GM21390 (cell line): ENCODE results near the gene DVL1.
"Not testable (repeated sequence)": the region's sequence is repeated elsewhere in the genome, so short reads cannot be mapped to it uniquely, and the experiment has no call there.

Source experiments
- ATAC-seq: cut with Tn5 transposase; IDR thresholded peaks from one replicate; pipeline ENCODE4 v1.9.1; 2021; ENCODE audit not compliant: unreplicated experiment

DVL1 gene

DNA sequence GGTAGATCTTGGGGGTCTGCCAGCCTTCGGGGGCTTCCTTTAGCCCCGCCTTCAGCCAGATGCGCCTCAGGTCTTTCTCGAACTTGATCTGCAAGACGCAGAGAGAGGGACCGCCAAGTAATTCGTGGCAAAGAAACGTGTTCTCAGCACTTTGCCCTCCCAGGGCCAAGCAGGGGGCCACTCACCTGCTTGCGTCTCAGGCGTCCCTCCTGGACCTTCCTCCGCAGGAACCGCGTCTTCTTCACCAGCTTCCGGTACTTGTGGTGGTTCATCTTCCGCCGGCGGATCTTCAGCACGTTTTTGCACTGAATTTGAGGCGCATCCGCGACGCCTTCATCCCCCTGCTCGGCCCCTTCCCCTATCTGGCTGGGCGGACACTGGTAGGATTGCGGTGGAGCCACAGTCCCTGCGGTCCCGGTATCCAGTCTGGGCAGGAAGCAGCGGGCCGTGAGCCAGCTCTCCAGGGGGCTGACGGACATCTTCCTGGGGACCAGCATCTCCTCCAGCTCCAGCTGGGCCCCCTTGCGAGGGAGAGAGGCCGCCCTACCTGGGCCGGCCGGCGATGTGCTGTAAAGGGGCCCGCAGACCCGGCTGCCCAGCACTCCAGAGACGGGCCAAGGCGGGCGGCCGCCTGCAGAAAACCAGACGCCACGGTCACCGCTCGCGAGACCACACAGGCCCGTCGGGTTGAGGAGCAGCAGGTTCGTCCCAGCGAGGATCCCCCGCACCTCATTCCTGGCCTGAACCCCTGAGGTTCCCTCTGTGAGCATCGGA lies 24.8 kb upstream of the DVL1 start:
- no peak for ATAC-seq

DNA sequence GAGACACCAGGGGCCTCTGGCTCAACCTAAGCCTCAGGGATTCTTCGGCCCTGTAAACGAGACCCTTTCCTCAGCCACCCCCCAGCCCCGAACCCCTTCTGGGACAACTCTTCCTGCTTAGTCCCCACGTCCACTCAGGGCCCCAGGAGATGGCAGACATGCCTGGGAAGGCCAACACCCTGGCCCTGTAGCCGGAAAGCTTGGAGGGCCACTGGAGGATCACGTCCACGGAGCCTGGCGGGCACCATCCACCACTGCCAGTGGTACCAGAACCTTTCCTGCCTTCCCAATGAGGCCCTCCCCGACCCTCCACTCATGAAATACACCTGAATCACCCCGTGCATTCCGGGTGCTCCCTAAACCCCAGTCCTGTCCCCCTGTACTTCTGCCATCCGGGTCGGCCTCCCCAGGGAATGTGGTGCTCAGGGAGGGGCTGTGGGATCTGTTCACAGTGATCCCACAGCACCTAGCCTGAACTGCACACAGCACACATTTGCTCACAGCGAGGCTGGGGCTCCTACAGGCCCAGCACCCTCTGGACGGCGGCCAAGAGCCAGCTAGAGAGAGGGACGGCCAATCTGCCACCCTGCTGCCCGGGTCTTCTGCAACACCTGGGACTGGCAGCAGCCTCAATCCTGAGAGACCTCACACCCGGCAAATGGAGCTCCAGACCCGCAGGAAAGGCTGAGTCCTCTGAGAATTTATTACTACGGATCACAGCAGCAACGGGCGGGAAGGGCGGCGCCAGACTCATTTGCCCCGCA lies 24.0 kb upstream of the DVL1 start:
- no peak for ATAC-seq

GRCh38 chr1:1371746-1372711 lies 22.8 kb upstream of the DVL1 start:
- no peak for ATAC-seq

DNA sequence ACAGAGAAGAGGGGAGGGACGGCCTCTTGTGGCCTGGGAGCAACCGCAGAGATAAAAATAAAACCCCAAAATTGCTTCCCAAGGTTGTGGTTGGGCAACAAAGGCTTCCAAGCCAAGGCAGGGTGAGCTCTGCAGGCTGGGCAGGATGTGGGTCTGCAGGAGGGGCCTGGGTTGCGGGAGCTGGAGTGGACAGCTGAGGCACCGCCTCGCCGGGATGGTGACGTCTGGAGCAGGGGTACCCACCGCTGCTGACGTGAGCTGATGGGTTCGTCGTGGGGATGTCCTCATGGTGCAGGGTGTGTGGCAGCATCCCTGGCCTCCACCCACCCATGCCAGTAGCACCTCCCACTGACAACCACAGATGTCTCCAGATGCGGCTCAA lies 22.1 kb upstream of the DVL1 start:
- no peak for ATAC-seq

GRCh38 chr1:1370771-1371300 lies 21.6 kb upstream of the DVL1 start:
- ATAC-seq = no peak

DNA sequence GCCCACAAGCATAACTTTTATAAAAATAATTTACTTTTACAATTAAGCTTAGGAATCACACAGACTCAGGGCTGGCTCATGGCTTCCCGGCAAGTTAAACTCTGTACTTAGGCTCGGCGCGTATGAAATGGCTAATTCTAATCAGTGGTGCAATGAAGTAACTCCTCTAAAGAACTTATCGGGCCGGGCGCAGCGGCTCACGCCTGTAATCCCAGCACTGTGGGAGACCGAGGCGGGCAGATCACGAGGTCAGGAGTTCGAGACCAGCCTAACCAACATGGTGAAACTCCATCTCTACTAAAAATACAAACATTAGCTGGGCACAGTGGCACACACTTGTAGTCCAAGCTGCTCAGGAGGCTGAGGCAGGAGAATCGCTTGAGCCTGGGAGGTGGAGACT lies 20.9 kb upstream of the DVL1 start:
- ATAC-seq = not testable (repeated sequence)

GRCh38 chr1:1367315-1367714 lies 18.1 kb upstream of the DVL1 start:
- no peak for ATAC-seq

DNA sequence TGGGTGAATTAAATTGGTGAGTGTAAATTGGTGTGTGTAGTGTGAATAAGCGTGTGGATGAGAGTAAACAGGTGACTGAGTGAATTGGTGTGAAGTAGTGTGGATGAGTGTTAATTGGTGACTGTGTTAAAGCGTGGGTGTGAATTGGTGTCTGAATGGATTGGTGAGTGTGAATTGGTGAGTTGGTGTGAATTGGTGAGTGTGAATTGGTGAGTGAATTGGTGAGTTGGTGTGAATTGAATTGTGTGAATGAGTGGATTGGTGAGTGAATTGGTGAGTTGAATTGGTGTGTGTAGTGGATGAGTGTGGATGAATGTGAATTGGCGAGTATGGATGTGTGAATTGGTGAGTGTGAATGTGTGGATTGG lies 17.5 kb upstream of the DVL1 start:
- ATAC-seq = no peak

GRCh38 chr1:1365875-1366698 lies 16.9 kb upstream of the DVL1 start:
- ATAC-seq = no peak

DNA sequence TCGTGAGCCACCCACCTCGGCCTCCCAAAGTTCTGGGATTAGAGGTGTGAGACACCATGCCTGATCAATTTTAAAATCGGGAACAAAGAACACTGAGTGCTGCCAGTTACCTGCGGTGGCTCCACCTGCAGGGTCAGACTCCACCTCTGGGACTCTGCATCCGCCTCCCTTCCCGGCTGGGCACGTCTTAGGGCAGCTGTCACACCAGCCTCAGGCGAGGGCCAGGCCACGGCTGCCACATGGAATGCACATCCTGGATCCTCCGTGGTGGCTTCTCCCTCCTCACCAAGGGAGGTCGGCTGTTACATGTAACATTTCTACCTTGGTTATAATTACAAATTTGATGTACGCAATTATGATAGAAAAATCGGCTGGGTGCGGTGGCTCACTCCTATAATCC lies 15.0 kb upstream of the DVL1 start:
- ATAC-seq = no peak

GRCh38 chr1:1361982-1362423 lies 12.8 kb upstream of the DVL1 start:
- ATAC-seq = no peak

- ATAC-seq = no peak
Observed at GRCh38 chr1:1361233-1361981, 12.2 kb upstream of the DVL1 start.

GRCh38 chr1:1360506-1361169 lies 11.4 kb upstream of the DVL1 start:
- ATAC-seq = no peak

- no peak for ATAC-seq
Observed at GRCh38 chr1:1359664-1360468, 10.6 kb upstream of the DVL1 start.

GRCh38 chr1:1359308-1359663 lies 10.1 kb upstream of the DVL1 start:
- no peak for ATAC-seq

DNA sequence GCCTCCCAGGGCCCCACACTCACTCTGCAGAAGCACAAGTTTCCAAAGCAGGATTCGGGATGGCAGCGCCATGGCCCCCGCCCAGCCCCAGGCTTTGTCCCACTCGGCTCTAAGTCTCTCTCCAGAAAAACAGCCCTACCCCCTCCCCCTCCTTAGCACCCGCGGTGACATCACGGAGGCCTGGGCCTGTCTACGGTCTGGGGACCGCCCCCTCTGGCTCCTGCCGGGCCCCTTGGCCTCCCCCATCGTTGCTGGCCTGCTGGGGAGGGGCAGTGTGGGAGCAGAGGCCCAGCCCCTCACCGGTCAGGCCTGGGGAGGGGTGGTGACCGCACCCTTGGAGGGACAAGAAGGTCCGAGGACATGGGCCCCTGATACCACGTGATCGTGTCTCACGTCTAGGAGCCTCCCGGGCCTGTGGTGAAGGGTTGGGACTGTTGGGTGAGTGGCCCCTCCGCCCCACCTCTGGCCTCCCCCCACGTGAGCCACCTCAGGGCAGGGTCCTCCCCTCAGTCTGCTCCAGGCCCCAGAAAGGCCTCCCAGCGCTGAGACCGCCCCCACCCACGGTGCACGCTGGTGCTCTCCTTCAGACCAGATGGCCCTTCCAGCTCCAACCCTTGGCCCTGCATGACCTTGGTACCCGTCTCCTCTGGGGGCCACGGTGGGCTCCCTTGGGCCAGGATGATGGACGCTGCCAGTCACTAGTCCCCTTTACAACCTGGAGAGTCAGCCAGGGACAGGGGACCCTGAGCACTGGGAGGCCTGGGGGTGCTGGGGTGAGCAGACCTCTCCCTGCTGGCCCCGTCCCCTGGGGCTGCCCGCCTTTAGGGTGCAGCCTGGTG lies 9.4 kb upstream of the DVL1 start, which contains the start of gene MXRA8:
Gene MXRA8, minus strand, starts transcription at position 123 of the 839 bp plus-strand sequence. Its CDS starts 51 bp downstream, at position 72.
- no peak for ATAC-seq

- ATAC-seq = no peak
Observed at GRCh38 chr1:1357871-1358432, 8.7 kb upstream of the DVL1 start.
